Astrocyte of the spinal cord (primary cell): ENCODE results near the gene USP43.

ENCODE experiments used
- DNase-seq: peaks from one replicate; pipeline ENCODE4 v3.0.0; 2011; ENCODE audit warnings: low read depth, low spot score
- H3K4me3 ChIP-seq: 2 replicates; pipeline ENCODE4 v1.5.1; 2011; ENCODE audit warnings: low read depth, mild to moderate bottlenecking, low read length, moderate library complexity
- in situ Hi-C: cut with HindIII; loops from 2 replicates; pipeline ENCODE4 v1.10.0; 2017; ENCODE audit warnings: low sequenced_read_pairs
- TF ChIP-seq, protein P1 (sequence below): IDR thresholded peaks from 2 replicates; pipeline ENCODE4 v1.5.1; 2012; ENCODE audit warnings: low read depth, mild to moderate bottlenecking, low read length, inconsistent platforms

Gene USP43

GRCh38 chr17:9702914-9703780 lies 57.8 kb downstream of the USP43 start:
- in situ Hi-C loops = no loop called here
- DNase-seq = no peak
- H3K4me3 ChIP-seq = no peak overlapping the region
- TF ChIP-seq, protein P1, sequence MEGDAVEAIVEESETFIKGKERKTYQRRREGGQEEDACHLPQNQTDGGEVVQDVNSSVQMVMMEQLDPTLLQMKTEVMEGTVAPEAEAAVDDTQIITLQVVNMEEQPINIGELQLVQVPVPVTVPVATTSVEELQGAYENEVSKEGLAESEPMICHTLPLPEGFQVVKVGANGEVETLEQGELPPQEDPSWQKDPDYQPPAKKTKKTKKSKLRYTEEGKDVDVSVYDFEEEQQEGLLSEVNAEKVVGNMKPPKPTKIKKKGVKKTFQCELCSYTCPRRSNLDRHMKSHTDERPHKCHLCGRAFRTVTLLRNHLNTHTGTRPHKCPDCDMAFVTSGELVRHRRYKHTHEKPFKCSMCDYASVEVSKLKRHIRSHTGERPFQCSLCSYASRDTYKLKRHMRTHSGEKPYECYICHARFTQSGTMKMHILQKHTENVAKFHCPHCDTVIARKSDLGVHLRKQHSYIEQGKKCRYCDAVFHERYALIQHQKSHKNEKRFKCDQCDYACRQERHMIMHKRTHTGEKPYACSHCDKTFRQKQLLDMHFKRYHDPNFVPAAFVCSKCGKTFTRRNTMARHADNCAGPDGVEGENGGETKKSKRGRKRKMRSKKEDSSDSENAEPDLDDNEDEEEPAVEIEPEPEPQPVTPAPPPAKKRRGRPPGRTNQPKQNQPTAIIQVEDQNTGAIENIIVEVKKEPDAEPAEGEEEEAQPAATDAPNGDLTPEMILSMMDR = no peak

DNA sequence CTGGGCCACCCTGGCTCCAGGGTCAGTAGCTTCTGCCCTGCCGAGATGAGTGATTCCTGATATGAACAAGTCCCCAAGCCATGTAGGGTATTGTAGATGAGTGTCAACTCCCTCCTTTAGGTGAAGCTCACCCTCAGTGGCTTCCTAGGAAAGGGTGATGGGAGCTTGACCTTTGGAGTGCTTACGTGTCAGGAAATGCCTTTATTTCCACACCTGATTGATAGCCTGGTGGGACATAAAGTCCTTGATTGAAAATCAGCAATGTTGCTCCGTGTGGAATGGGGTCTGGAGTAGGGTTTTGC lies 58.4 kb downstream of the USP43 start:
- DNase-seq = no peak
- in situ Hi-C loops = no loop called here
- TF ChIP-seq, protein P1 = no peak
- no peak overlapping the region for H3K4me3 ChIP-seq

GRCh38 chr17:9705745-9706144 lies 60.4 kb downstream of the USP43 start:
- no peak overlapping the region for H3K4me3 ChIP-seq
- TF ChIP-seq, protein P1 = no peak
- DNase-seq = no peak
- in situ Hi-C loops = no loop called here

- in situ Hi-C loops = no loop called here
- no peak overlapping the region for H3K4me3 ChIP-seq
- TF ChIP-seq, protein P1 = no peak
- no peak for DNase-seq
Measured at GRCh38 chr17:9707948-9708347, 62.6 kb downstream of the USP43 start.

DNA sequence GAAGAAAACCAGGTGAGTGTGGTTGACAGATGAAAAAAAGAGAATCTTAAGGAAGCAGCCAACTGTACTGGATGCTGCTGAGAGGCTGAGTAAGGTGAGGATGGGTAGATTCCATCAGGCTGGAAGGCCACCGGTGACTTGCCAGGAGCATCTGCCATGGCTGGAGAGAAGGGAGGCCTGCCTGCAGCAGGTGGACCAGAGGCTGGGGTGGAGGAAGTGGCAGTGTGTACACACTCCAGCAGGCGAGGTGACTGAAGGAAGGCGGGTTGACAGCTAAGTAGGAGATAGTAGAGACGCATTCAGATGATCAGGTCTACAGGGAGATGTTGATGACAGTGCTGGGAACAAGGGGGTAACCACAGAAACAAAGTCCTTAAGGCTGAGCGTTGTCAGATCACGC lies 69.5 kb downstream of the USP43 start:
- no peak for DNase-seq
- no peak overlapping the region for H3K4me3 ChIP-seq
- in situ Hi-C loops = no loop called here
- TF ChIP-seq, protein P1 = no peak

DNA sequence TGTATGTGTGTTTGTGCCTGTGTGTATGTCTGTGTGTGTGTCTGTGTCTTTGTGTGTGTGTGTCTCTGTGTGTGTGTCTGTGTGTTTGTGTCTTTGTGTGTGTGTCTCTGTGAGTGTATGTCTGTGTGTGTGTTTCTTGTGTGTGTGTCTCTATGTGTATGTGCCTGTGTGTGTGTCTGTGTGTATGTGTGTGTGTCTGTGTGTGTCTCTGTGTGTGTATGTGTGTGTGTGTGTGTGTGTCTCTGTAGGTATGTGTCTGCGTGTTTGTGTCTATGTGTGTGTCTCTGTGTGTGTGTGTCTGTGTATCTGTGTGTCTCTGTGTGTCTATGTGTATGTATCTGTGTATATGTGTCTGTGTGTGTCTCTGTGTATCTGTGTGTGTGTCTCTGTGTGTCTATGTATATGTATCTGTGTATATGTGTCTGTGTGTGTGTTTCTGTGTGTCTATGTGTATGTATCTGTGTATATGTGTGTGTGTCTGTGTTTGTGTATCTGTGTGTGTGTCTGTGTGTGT lies 70.2 kb downstream of the USP43 start:
- no peak overlapping the region for H3K4me3 ChIP-seq
- TF ChIP-seq, protein P1 = no peak
- in situ Hi-C loops = no loop called here
- no peak for DNase-seq
